ENCODE results near the gene TMPRSS6. TPM values are rescaled to one million over a fixed set of nuclear protein-coding genes. Genes with fewer than 3 reads are reported as not detected.

Gene TMPRSS6
- total RNA-seq, 4 donors from 2014 or later, result 0.10 to 0.18 TPM; not detected in 2

DNA sequence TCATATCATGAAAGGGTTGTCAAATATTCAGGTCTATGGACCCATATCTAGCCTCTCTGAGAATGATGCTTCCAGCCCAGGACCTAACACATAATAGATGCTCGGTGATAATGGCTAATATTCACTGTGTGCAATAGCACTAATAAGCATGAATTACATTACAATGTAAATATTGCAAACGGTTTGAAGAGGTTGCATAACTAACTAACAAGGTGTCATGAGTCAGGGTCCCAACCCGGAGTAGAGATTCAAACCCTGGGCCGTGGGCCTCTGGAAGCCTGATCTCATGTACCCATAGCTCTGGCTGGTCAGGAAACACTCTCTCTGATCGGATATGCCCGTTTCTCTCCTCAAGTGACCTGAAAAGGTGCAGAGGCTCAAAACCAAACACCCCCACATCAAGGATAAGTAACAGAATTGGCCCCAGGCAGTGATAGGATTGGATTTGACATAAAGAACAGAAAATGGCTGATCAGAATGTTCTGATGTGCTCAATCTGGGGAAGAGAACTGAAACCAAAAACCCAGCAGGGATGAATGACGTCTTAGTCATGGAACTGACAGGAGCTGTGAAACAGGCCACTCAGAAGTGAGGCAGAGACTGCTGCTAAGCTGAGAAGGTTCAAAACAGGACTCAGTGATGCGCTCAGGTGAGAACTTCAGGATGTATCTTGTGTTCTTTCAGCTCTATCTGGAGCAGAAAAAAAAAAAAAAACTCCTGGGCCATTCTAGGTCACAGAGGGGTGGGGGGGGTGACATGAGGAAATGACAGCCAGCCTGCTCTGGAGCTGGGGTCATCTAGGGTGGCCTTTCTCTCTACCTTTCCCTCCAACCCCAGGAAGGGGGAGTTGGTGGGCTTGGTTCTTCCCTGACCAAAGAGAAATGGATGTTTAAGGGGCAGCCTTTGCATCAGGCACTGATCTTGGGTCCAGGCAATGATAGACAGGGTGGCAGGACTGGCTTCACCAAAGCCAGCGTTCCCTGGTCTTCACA is 64.6 kb downstream of the TMPRSS6 start:
- Histone ChIP-seq H3K4me3 (no peak overlapping the region), H3K36me3 (no peaks in the 10 kb centered on the region), H3K27ac (no peak overlapping the region), H3K27me3 (peaks cover 0 to 10% (median 0%) of the 10 kb centered on the region in 3 donors), H3K9me3 (no peaks in the 10 kb centered on the region), H3K4me1 (no peaks in the 10 kb centered on the region)
- TF ChIP-seq, protein P1, sequence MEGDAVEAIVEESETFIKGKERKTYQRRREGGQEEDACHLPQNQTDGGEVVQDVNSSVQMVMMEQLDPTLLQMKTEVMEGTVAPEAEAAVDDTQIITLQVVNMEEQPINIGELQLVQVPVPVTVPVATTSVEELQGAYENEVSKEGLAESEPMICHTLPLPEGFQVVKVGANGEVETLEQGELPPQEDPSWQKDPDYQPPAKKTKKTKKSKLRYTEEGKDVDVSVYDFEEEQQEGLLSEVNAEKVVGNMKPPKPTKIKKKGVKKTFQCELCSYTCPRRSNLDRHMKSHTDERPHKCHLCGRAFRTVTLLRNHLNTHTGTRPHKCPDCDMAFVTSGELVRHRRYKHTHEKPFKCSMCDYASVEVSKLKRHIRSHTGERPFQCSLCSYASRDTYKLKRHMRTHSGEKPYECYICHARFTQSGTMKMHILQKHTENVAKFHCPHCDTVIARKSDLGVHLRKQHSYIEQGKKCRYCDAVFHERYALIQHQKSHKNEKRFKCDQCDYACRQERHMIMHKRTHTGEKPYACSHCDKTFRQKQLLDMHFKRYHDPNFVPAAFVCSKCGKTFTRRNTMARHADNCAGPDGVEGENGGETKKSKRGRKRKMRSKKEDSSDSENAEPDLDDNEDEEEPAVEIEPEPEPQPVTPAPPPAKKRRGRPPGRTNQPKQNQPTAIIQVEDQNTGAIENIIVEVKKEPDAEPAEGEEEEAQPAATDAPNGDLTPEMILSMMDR (IDR thresholded peaks at IDR 0.05 in 4 of 5, conservative IDR thresholded peaks at IDR 0.05 in 1 of 5), result no peak
- TF ChIP-seq POLR2A (IDR thresholded peaks at IDR 0.05), result no peak
- DNase-seq, result no peak
- in situ Hi-C loops (cut with MboI; ENCODE audit: low sequenced_read_pairs in 4 of 4) (no loop called here), intact Hi-C loops (cut with DNase I; ENCODE audit: low total_unique reads) (loop anchor here (1.0 kb wide), 1 partner anchor 263 kb away; no protein-coding TSS in a partner anchor)
- ATAC-seq, result no peak

DNA sequence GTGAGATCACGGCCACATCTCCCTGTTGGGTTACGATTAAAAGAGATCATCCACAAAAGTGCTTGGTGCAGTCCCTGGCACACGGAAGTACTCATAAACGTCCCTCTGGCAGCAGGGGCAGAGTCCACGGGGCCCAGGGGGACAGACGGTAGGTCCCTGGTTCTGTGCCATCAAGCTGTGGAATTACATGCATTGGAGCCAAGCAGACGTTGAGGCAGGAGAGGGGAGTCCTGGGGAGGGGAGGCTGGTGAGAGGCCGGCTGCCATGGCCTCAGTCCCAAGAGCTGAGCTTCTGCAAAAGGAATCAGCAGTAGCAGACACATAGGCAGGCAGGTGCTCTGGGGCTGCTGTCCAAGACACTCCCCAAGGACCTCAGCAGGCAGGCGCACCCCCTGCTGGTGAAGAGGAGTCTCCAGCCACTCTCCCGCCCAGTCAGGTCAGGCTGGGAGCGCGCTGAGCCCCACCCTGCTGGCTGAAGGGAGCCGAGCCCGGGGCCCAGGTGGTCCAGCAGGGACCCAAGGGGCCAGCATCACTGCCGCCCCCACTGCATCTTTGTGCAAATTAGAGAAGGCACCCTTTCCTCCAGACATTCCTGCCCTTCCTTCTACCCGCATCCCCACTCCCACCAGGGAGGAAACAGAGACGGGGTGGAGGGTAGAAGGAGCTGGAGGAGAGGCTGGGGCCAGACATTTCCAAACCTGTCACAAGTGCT is 65.5 kb downstream of the TMPRSS6 start:
- H3K4me1 ChIP-seq, result no peaks in the 10 kb centered on the region
- TF ChIP-seq, protein P1 (IDR thresholded peaks at IDR 0.05 in 4 of 5, conservative IDR thresholded peaks at IDR 0.05 in 1 of 5), result peak in 4 of 5 experiments; percentile 43 to 62 (median 50)
- TF ChIP-seq POLR2A (IDR thresholded peaks at IDR 0.05), result no peak
- H3K9me3 ChIP-seq, result no peaks in the 10 kb centered on the region
- H3K36me3 ChIP-seq, result no peaks in the 10 kb centered on the region
- peak in 1 of 2 donors; percentile 70 for ATAC-seq
- H3K27ac ChIP-seq, result no peak overlapping the region
- H3K4me3 ChIP-seq, result no peak overlapping the region
- intact Hi-C loops (cut with DNase I; ENCODE audit: low total_unique reads), result loop anchor here (1.0 kb wide), 1 partner anchor 262 kb away; no protein-coding TSS in a partner anchor
- in situ Hi-C loops (cut with MboI; ENCODE audit: low sequenced_read_pairs in 4 of 4), result no loop called here
- peak in 1 of 2 donors; percentile 51 for DNase-seq
- H3K27me3 ChIP-seq, result peaks cover 0 to 11% (median 0%) of the 10 kb centered on the region in 3 donors

DNA sequence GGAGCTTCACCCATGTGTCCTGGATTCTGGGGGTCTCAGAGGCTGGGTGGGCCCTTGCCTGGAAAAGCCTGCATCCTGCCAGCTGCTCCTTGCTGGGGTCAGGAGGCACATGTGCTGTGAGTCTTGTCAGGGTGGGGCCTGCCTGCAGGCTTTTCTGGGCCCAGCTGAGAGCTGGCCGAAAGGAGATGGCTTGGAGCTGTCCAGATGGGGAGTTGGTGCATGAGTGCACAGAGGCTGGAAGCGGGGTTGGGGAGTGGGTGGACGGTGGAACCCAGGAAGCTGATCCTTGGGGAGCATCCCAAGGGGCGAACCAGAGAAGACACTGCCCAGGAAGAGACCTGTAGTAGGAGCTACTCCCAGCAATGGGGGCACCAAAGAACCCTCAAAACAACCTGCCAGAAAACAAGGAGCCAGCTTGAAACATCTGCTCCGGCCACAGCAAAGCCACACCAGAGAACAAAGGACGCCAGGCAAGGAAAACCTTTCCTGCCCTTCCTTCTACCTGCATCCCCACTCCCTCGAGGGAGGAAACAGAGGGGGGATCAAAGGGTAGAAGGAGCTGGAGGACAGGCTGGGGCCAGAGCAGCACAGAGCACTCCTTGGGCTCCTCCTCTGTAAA is 66.2 kb downstream of the TMPRSS6 start:
- ATAC-seq (no peak), DNase-seq (no peak)
- H3K27me3 ChIP-seq, result peaks cover 0 to 14% (median 2%) of the 10 kb centered on the region in 3 donors
- H3K27ac ChIP-seq, result no peak overlapping the region
- H3K36me3 ChIP-seq, result no peaks in the 10 kb centered on the region
- no peak for TF ChIP-seq POLR2A (IDR thresholded peaks at IDR 0.05)
- TF ChIP-seq, protein P1 (IDR thresholded peaks at IDR 0.05 in 4 of 5, conservative IDR thresholded peaks at IDR 0.05 in 1 of 5), result no peak
- in situ Hi-C loops (cut with MboI; ENCODE audit: low sequenced_read_pairs in 4 of 4) (no loop called here), intact Hi-C loops (cut with DNase I; ENCODE audit: low total_unique reads) (no loop called here)
- H3K9me3 ChIP-seq, result no peaks in the 10 kb centered on the region
- H3K4me3 ChIP-seq, result no peak overlapping the region
- no peaks in the 10 kb centered on the region for H3K4me1 ChIP-seq

DNA sequence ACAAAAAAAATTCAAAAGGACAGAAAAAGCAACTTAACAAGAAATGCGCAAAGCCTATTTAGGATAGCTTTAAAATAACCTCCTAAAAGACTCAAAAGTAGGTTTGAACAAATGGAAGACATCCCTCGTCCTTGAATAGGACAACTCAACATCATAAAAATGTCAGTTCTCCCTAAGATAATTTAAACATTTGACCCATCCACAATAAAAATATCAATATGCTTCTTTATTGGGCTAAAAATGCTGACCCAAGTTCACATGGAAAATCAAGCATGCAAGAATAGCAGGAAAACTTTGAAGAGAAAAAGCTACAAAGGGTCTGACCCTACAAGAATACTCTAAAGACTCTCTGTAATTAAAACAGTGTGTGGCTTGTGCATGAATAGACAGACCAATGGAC is 70.0 kb downstream of the TMPRSS6 start:
- no peaks in the 10 kb centered on the region for H3K9me3 ChIP-seq
- intact Hi-C loops (cut with DNase I; ENCODE audit: low total_unique reads) (no loop called here), in situ Hi-C loops (cut with MboI; ENCODE audit: low sequenced_read_pairs in 4 of 4) (no loop called here)
- peaks cover 4 to 29% (median 10%) of the 10 kb centered on the region in 3 donors for H3K27me3 ChIP-seq
- ATAC-seq (no peak), DNase-seq (no peak)
- H3K27ac ChIP-seq, result no peak overlapping the region
- H3K36me3 ChIP-seq, result no peaks in the 10 kb centered on the region
- TF ChIP-seq, protein P1 (IDR thresholded peaks at IDR 0.05 in 4 of 5, conservative IDR thresholded peaks at IDR 0.05 in 1 of 5), result no peak
- TF ChIP-seq POLR2A (IDR thresholded peaks at IDR 0.05), result no peak
- H3K4me1 ChIP-seq, result no peaks in the 10 kb centered on the region
- H3K4me3 ChIP-seq, result no peak overlapping the region
